Astrocyte of the hippocampus (primary cell): ENCODE results near the gene ZRANB1.

Source experiments
- DNase-seq: peaks from one replicate; pipeline ENCODE4 v3.0.0; 2011; ENCODE audit warnings: low read depth, low spot score

Gene ZRANB1

DNA sequence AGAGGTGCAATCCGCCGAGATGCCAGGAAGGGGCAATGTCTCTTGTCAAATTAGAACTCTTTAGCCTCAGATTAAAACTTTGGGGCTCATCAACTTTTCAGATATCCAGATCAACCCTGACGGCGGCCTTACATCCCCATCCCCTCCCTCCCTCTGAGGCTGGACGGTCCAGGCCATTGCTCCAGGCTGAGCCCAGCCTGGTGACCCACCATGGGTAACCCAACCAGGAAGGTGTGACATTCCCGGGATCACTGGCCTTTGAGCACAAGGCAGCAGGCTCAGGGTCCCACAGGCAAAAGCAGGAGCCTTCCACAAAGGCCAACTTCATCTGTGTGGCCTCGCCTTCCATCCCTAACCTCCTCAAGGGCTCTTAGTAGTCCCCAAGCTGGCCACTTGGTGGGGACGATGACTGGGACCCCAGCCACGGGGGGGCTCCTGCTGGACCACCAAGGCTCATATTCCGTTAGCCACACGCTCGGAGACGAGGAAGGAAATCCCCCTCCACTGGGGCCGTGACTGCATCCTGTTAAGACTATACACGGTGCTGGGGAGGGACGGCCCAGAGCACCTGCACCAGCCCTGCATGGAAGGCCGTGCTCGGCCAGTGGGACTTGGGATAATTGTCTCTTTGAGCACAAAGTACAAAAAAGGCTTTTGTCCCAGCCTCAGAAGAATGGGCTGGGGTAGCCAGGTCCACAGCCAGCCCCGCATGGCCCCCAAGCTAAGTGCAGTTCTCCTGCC, 62.8 kb downstream of the ZRANB1 start:
- DNase-seq = no peak

DNA sequence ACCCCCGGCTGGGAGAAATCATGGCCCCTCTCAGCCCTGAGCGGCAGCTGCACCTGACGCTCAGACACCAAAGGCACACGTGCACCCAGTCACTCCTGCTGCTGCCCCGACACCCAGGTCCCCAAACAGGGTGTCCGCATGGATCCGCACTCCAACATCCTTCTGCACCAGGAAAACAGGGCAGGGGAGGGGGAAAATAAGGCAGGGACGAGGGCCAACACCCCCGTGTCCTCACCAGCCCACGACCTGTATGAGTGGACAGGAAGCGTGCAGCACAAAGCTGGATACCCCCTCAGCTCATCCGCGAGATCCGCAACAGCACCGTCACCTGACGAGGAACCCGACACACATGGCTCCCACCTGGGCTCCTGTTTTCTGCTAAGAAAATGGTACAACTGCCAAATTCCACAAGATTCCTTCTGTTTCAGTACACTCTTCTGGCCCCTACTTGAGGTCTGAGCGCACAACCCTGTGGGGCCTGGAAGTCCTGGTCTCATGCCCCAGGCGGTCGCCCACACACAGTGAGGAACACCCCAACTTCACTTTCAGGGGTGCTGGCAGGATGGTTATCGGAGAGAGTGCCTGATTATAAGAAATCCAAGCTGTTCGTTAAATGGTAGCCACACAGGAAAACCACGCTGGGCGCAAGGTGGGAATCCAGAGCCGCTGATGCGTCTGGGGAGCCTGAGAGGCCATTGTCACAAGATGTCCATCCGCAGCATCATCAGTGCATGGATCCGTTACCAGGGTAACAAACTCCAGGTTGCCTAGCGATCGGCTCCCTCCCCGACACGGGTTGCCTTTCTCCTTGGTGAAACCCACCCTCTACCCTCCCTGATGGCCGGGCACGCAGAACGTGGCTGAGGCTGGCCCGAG, 63.6 kb downstream of the ZRANB1 start:
- DNase-seq = no peak

DNA sequence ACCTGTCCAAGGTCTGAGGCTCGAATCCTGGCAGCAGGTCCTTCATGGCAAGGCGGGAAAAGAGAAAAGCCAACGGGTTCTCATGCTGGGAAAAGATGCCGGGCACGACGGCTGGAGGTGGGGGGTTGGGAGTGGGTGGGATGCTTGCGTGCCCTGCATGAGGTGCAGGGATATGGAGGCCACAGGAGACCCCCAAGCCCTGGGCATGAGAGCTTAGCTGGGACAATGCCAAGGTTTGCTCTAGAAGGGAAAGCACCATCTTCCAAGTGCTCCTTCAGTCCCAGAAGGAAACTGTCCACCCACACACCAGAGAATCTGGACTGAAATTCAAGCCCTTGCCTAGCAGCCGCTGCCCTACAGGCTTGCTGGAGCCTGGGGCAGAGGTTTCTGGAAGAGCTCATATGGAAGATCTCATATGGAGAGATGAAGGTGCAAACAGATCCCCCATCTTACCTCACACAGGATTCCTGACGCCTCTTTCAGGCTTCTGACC, 64.3 kb downstream of the ZRANB1 start:
- no peak for DNase-seq

DNA sequence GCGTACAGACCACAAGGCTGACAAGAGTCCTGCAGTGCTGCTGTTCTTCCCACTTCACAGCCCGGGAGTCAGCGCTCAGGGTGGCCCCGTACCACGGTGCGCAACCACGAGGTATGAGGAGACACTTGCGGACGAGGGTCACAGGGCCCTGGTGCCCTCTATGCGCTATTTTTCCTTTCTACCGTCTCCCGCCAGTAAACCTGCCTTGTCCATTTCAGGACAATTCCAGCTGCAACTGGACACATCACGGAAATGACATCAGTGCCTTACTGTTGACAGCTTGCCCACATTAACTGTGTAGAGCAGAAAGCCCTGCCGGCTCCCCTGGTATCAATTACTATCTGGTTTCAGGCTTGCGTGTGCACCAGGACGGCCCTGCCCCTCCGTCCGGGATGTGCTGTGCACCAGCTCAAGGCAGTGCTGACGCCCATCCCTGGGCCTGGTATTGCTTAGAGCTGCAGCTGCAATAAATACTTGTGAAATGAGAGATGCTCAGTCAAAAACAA, 65.1 kb downstream of the ZRANB1 start:
- DNase-seq = no peak

DNA sequence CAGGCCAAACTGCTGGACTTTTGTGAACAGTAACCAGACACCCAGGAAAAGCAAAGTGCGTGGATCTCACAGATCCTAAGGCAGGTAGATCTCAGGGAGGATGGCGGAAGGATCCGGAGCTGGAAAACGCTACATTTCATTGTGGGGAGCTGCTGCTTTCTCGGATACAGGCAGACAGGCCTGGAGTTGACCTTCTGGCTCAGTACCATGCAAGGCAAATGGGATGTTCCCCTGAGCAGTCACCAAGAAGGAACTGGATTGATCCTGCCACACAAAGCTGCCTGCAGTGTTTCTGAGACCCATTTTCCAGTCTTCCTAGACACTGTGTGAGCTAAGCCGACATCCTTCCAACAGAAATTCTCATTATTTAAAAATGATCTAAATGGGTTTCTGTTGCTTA, 65.5 kb downstream of the ZRANB1 start:
- no peak for DNase-seq

DNA sequence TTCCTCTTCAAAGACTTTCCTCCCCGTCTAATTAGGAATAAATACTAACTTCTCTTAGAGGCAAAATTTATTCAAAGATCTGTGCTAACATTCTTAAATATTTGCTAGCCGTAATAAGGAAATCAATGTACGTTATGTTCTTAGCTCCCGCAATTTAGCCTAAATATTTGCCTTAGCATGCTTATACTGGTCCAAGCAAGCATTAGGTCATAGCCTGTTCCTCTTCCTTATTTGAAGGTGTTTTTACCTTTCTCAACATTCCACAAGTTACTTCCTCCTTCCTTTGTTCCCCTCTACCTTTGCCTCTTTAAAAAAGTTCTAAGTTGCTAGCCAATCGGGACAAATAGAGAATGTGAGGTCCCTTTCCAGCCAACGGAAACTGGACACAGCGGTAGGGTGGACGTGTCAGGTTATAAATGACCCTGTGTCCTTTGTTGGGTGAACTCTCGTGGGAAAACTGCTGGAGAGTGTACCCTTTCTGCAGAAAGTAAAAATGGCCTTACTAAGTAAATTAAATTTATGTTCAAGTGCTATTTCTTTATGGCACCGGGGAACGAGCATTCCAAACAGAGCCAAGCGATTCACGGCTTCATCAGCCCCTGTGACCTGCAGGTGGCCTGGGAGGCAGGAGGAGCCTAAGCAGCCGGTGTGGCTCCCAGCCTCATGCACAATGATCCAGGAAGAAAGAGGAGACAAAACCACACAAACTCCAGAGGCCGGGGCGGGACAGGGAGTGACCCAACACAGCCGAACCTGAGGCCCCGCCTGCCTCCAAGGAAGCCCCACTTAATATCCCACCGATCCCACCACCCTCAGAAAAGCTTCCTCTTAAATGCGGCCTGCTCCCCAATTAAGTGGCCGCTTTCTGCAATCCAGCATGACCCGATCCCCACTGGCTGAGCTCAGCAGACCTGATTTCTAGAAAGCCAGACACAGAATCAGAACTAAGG, 67.0 kb downstream of the ZRANB1 start:
- no peak for DNase-seq

DNA sequence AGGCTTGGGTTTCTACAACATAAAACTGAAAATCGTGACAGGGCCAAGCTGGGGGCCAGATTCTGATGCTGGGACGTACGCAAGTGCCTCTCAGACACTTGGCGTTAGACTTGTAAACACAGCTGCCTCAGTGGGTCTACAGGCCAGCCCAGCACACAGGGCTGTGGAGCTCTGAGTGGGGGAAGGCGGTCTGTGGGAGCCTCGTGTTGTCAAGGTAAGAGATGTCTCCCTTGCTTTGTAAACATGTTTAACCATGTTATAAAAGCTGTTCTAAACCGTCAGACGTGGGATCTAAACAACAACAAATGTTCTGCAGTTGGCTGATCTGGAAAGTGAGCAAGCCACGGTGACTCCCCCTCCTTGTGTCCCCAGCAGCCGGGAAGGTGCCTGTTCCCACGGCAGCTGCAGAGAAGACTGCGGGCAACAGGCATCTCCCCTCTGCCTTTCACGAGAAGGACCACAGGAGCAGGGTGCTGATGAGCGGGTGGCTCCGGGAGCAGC, 67.8 kb downstream of the ZRANB1 start:
- no peak for DNase-seq

DNA sequence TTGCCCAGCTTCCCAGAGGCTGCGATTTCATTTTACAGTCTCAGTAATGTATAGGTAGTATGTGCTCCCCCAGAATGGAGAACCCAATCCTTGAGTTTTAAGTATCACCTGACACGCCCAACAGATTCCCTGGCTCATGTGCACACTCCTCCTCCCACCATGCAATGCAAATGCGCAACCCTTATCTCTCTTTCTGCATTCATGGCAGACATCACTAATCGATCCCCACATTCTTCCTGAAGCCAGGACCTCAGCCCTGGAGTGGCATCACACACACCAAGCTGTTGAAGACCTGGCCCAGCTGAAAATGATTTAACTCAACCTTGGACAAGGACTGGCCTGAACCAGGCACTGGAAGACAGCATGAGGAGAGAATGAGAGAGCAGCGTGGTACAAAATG, 68.4 kb downstream of the ZRANB1 start:
- DNase-seq = no peak

DNA sequence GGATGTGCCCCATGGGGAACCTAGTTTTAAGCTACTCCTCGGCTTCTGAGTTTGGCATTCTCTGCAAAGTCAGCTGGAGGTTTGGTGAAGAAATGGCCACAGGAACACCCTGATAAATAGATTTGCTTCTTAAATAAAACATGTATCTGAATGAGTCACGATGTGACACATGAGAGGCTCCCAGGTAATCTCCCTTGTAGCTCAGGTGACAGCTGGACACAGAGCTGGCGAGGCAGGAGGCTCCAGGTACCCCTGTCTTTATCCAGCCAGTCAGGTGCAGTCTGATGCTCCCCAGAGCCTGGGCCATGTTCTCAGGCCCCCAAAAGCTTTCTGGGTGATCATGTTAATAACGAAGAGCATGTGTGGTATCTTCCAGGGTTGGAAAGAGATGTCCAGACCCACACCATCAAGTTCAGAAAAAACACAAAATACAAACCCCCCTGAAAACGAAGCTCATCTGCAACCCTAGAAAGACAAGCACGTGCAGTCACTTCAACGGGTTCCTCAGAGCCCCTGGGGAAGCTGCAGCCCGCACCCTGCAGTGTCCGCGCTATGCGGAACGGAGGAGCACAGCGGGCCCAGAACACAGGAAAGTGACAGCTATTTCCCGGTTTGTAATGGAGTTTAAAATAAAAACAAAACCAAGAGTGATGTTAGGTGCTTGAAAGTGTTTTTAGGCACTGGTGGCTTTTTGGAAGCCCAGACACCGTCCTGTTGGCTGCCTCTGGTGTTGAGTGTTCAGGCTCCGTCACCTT, 69.4 kb downstream of the ZRANB1 start:
- no peak for DNase-seq

DNA sequence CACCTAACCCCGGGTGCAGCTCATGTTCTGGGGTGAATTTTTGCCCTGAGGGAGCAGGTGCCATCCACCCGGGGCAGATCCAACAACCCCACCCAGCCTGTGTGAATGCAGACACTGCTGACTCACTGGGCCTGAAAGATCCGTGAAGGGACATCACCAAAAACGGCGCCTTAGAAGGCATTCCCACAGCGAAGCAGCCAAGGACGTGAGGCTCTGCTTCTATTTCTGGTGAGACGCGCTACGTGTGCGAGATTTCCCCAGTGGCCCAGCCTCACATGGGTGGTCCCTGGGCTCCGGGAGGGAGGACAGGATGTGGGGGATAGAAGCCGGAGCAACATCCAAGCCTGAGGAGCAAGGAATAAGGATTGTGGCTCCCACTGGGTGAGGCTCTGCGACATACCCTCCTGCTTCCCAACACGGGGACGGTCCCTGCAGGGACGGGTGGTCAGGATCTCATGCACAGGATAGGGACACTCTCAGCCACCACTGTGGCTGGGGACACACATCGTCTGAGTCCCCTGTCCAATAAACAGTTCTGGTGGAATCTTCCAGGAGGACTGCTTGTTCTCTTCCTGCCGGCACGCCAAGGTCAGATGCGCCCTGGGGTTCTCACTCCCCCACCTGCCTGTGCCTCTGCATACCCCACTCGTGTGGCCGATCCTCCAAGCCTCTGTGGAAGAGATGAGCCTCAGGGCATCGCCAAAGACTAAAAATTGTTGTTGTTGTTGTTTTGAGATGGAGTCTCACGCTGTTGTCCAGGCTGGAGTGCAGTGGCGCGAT, 70.2 kb downstream of the ZRANB1 start:
- DNase-seq = no peak

DNA sequence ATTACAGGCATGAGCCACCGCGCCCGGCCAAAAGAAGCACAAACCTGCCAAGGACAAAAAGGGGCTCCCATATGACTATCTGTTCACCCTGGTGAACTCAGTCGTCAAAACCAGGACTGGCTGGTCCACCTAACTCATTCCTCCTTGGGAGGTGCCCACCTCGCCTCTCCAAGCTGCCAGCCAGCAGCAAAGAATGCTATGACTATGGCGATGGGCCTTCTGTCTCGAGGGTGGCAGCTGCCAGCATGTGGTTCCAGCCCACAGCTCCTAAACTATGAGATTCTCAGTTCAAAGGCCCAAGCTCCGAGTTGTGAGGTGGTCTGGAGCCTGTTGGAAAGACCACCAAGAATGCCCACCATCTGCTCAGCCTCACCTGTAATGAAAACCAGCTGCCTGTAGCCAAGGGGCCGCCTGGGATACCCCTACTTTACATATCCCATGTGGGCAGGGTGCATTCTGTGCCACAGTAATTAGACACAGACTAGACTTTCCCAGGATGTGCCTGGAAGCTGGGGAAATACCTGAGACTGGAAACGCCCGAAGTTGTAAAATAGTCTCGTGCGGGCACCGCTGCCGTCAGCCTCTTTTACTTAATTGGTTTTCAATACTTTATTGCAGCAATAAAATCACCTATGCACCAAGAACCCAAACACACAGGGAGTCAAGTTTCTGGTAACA, 71.1 kb downstream of the ZRANB1 start:
- DNase-seq = no peak

DNA sequence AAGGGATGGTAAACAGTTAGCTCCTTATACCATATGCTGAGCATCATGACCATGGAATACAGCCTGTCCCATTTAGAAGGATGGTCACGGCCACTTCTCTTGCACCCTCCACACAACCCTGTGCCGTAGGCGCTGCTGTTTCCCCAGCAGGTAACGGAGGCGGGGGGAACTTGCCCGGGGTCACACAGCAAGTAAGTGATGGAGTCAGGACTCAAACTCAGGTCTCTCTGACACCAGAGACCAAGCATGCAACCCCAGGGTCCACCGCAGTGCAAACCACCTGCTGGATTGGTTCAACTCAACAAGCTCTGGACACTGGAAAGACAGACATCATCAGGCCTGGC, 71.6 kb downstream of the ZRANB1 start:
- DNase-seq = no peak

DNA sequence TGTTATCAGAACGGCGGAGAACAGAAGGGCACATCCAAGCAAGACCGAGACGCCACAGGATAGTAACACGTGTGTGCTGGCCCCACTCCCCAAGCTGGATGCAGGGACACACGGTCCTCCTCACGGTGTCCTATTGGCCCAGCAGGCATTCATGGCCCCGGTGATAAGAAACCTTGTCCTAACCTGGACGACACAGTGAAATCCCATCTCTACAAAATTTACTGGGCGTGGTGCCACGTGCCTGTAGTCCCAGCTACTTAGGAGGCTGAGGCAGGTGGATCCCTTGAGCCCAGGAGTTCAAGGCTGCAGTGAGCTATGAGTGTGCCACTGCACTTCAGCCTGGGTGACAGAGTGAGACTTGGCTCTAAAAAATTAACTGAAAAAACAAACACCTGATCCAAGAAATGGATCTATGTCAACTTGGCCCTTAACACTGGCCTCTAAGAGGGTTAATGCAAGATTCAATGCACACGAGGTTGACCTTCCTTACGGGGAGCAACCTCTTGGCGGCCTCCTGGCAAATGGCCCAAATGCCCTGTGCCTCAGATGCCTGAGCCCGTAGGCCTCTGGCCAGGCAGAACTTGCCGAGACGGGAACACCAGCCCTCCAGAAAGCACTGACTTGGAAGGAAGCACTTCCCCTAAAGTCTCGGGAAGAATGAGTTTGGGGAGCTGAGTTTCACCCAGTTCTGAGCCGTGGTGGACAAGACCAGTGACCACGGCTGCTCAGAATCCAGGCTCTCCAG, 72.3 kb downstream of the ZRANB1 start:
- no peak for DNase-seq

DNA sequence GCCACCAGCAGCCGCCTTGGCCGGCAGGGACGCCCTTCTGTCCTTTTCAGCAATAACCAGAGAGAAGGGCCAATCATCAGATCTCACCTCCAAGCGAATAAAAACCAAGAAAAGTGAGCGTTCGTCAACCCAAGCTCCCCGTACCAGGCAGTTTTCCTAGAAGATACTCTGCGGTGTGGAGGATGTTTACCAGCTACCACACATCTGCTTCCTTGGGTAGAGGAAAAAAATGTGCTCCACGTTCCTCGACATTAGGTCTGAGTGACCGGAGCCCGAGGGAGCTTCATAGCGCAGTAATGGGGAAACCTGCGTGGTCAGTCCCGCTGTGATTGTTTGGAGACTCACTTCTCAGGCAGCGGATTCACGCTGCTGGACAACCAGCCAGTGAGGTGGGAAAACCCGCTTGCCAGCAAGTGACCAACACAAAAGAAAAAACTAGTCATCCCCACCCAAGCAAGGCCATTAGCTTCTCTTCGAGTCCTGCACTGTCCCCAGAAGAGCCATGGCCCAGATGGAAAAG, 73.0 kb downstream of the ZRANB1 start:
- no peak for DNase-seq

DNA sequence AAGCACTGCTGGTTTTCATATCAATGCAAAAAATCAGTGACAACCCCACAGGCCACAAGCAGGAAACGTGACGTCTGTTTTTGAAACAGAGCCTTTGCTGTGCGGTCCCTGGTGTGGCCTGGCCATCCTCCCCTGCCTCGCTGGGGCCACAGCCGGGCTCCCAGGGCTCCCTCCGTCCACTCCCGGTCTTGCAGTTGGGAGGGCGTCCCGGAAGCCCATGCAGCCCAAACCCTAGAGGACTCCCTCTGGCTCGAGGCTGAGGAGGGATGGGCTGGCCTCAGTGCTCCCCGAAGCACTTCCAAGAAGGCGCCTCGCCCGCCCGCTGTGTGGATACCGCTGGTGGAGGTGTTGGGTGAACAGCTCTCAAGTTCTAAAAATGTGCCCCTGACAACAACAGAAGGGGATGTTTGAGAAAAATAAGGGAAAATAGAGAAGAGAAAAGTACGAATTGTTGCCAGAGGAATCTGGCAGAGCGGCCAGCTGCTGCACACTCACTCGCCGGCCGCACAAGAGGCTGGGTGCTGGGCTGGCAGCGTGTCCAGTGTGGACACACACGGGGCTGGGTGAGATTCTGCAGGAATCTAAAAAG, 73.5 kb downstream of the ZRANB1 start:
- DNase-seq = no peak

DNA sequence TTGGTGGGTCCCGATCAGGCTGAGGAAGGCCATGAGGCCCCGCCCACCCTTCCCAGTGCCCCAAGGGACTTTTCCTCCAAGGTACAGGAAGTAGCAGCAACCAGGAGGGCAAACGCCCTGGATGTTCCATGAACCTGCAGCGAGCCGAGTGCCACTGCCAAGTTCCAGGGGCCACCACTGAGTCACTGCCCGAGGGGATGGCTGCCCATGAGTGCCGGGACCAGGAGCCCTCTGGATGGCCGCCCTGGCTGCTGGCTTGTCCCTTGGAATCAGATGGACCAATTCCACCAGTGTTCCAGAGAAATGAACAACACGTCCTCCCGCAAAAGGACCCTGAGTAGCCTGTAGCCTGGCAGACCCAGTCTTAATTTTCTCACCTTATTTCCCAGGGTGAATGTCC, 74.2 kb downstream of the ZRANB1 start:
- no peak for DNase-seq

DNA sequence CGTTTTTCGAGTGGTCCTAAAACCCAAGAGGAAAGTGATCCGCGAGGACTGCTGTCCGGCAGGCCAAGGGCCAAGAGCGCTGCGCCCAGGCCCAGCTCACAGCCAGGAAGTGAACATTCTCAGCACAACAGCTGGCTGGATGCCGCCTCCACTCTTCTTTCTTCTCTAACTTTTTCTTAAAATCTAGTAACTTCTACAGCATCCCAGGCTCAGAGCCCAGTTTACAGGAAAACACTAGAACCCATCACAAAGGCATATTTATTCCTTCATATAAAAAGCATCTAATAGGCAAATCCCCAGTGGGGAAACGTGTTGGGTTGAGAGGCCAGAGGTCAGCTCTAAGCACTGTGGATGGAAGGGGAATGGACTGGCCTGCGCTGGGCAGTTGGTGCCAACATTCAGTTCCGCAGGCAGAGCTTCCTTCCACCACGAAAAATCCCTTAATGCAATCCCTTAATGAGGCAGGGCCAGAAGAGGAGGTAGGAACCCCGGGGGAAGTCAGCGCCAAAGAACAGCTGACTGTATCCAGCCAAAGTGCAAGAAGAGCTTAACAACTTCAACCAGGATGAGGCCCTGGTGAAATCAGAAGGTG, 74.8 kb downstream of the ZRANB1 start:
- DNase-seq = no peak
